G401 (cell line): ENCODE results near the gene CDK19. TPM values are rescaled to one million over a fixed set of nuclear protein-coding genes. Genes with fewer than 3 reads are reported as not detected.

ENCODE experiments used
- DNase-seq: peaks from one replicate; pipeline ENCODE4 v3.0.0-alpha.2; 2015; ENCODE audit warnings: low spot score
- in situ Hi-C: cut with HindIII; loops from 2 replicates; pipeline ENCODE4 v1.10.0; 2016; ENCODE audit warnings: low sequenced_read_pairs, mixed read lengths
- total RNA-seq: library from RNA; depleted of rRNA; stranded (reverse); fragments of >200 nt; shearing (Covaris generic); gene quantifications from 2 replicates; pipeline ENCODE4 v1.2.3, GENCODE V29; 2014

CDK19 gene
- total RNA-seq, 1 experiment from 2014 or later, result 17.2 TPM

DNA sequence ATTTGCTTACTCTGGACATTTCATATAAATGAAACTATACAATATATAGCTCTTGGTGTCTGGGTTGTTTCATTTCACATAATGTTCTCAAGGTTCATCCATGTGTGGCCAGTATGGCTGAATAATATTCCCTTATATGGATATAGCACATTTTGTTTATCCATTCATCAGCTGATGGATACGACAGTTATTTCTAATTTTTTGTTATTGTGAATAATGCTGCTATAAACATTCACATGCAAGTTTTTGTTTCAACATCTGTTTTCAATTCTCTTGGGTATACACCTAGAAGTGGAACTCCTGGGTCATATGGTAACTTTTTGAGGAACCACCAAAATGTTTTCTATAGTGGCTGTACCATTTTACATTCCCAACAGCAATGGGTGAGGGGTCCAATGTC is 101.1 kb downstream of the CDK19 start:
- no peak for DNase-seq
- in situ Hi-C loops, result no loop called here

DNA sequence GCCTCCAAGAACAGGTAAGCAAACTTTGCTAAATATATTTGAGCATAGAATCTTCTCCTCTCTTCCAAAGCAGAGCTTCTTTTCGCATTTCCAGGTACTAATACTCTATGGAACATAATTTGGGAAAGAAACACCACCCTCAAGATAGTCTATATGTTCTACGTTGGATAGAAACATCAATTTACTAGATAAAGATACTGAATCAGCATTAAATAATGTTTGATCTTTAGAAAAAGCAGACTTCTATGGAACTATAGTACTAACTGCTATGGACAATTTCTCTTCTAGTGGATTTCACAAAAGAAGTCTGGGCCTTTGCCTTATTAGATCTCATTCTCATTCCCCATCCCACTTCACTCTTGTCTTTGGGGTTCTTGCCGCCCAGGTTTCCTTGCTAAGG is 103.0 kb downstream of the CDK19 start:
- in situ Hi-C loops, result no loop called here
- no peak for DNase-seq

DNA sequence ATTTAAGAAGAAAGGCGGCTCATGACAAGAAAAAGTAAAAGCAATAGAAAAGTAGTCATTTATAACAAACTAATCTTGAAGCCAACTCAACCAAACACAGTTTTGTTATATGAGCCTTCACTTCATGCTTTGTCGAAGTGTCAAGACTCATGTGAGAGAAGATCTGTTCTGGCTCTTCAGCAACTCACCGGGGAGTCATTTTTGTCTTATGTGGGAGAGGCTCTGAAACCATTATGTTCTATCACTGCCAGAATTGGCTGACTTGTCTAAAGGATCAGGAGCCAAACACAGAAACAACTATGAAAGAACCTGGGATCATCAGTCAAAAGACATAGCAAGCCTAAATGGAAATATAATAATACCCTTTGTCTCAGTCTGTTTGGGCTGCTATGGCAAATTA is 105.2 kb downstream of the CDK19 start:
- in situ Hi-C loops, result no loop called here

DNA sequence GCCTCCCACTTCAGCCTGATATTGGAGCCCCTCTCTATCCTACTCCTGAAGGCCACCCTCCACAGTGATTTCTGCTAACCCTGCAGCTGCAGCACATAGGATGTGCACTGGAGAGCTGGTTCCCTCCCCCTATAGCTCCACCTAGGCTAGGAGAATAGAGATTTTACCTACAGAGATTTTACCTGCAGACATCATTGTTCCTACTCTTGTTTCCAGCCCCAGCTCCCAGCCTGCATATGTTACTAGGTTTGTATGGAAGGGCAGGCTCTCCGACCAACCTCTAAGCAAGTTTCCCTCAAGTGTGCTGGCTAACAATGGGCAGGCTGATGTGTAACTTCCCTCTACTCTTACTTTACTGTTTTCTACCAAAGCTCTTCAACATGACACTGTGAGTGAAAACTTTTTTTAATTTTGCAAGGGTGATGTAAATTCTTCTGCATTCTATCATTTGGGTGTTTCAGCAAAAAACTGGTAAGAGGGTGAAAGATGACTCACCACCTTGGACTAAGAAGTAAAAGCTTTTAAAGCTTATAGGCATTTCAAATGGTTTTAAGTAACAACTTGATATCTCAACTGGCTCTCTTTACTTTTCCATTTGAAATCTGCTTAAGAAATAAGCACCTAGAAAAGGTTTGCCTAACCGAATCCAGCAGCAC is 106.8 kb downstream of the CDK19 start:
- no peak for DNase-seq
- in situ Hi-C loops, result no loop called here

More for the DNA sequence above, 105.2 kb downstream of the CDK19 start:
- DNase-seq, result no peak

DNA sequence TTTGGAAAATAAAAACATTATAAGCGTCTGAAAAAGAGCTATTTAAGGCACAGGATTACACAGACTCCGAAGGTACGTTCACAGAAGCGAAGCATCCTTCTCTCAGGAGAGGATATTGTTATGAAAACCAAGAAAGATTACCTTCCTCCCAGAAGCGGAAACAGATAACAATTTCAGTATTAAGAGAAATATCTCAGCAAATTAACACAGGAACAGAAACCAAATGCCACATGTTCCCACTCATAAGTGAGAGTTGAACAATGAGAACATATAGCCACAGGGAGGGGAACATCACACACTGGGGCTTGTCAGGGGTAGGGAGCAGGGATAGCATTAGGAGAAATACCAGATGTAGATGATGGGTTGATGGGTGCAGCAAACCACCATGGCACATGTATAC is 109.7 kb downstream of the CDK19 start:
- DNase-seq, result no peak
- in situ Hi-C loops, result no loop called here

DNA sequence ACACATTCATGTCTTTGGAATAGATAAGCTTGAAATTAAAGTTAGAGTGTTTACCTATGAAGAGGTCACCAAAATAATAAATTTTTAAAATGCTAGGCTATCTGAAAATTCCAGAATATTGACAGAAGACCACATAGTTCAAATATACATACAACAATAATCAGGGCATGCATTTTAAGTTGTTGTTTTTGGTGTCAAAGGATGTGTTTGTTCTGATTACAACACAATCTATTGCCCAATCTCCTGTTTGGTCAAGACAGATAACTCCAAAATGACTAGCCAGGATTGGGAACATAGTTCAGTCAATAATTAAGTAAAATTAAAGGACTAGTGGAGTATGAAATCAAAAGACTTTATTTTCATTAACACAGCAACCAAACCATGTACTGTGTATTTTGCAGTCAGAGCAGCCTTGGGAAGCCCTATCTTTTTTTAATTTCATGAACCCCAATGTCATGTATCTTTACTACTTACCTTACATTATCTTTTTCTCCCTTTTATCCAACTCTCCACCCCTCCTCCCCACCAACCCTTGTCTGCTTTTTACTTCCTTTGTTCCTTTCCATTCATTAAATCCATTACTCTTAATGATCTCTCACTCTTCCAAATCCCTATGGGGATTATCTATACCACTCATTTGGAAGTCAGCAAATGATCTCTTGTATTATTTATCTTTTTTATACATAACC is 111.2 kb downstream of the CDK19 start:
- in situ Hi-C loops, result no loop called here
- DNase-seq, result no peak

DNA sequence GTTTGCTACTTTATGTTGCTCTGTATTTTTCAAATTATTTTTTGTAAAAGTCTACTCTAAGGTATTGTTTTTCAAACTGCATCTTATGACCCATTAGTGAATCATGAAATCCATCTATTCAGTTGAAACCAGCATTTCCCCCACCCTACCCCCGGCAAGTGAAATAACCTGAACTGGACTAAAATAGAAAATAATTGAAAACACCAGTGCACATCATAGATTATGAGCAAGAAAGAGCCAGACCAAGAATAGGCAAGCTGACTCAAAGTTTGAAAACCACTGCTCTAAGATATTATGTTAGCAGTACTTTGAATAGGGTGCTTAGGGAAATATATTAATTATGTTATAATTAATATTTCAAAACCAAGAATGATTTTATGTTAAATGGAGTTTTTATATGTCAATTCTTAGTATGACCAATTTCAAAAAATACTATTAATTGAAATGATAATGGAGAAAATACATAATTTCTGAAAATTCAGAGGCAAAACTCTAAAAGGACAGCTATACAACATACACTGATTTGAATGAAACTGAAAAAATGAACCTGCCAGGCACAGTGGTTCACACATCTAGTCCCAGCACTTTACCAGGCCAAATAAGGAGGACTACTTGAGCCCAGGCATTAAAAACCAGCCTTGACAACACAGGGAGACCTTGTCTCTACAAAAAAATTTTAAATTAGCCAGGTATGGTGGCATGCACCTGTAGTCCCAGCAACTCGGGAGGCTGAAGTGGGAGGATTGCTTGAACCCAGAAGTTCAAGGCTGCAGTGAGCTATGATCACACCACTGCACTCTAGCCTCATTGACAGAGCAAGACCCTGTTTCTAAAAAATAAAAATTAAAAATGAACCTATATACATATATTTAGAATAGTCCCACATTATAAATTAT is 112.0 kb downstream of the CDK19 start:
- DNase-seq, result no peak
- in situ Hi-C loops, result no loop called here

DNA sequence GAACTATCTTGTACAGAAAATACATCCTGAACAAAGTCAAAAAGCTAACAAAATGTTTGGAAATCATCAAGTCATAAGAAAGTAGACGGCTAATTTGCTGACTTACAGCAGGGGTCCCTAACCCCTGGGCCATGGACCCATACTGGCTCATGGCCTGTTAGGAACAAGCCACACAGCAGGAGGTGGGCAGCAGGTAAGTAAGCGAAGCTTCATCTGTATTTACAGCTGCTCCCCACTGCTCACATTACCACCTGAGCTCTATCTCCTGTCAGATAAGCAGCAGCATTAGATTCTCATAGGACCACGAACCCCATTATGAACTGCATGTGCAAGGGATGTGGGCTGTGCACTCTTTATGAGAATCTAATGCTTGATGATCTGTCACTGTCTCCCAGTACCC is 115.5 kb downstream of the CDK19 start:
- DNase-seq, result no peak
- in situ Hi-C loops, result no loop called here

DNA sequence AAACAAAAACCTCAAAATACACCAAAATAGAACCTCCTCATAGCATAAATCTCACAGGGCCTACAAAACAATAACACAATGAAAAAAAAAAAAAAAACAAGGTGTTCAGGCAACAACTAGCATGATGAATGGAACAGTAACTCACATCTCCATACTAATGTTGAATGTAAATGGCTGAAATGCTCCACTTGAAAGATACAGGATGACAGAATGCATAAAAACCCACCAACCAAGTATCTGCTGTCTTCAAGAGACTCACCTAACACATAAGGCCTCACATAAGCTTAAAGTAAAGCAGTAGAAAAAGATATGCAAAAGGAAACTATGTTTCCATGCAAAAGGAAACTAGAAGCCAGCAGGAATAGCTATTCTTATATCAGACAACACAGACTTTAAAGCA is 121.3 kb downstream of the CDK19 start:
- in situ Hi-C loops, result no loop called here
- no peak for DNase-seq

DNA sequence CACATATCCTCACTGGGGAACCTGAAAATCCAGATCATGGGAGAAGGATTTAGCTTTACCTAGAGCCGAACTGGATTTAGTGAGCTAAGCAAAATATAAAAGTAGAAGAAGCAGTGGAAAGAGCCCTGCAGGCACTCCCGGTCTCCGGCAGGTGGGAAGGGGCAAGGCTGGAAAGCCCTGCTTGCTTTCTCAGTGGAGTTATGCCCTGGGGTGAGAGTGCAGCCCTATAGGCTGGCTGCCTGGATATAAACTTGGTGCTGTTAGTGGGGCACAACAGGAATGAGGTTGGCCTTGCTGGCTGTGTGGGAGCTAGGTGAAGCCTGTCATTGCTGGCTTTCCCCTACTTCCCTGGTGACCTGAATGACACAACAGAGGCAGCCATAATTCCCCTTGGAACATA is 122.0 kb downstream of the CDK19 start:
- in situ Hi-C loops, result no loop called here
- no peak for DNase-seq

DNA sequence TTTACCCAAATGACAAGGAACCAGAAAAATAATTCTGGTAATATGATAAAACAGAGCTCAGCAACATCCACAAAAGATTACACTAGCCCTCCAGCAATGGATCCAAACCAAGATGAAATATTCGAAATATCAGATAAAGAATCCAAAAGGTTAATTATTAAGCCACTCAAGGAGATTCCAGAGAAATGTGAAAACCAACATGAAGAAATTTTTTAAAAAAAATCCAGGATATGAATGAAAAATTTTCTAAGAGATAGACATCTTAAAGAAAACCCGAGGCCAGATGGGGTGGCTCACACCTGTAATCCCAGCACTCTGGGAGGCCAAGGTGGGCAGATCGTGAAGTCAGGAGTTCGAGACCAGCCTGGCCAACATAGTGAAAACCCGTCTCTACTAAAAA is 124.4 kb downstream of the CDK19 start:
- in situ Hi-C loops, result no loop called here
- DNase-seq, result no peak

DNA sequence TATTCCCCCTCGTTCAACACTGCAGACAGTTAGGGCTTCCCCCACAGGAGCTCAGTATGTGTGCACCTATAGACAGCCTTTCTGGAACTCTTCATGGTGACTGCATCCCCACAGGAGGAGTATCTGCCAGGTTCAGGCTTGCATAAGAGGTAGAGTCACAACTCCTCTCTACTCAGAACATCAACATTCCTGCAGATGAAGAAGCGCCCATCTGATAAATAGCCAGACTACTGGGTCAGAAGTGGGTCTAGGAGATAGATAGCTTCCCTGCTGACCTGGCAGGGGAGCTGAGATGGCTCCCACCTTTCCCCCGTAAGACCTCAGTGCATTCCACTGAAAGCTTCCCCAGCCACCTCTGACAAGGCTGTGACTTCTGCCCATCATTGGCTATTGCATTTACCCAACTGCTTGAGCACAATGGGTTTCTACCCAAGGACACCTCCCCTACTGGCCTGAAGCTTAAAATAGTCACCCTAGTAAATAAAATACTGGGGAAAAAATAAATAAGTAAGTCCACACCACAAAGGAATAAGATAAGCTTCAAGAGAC is 125.1 kb downstream of the CDK19 start:
- in situ Hi-C loops, result no loop called here

DNA sequence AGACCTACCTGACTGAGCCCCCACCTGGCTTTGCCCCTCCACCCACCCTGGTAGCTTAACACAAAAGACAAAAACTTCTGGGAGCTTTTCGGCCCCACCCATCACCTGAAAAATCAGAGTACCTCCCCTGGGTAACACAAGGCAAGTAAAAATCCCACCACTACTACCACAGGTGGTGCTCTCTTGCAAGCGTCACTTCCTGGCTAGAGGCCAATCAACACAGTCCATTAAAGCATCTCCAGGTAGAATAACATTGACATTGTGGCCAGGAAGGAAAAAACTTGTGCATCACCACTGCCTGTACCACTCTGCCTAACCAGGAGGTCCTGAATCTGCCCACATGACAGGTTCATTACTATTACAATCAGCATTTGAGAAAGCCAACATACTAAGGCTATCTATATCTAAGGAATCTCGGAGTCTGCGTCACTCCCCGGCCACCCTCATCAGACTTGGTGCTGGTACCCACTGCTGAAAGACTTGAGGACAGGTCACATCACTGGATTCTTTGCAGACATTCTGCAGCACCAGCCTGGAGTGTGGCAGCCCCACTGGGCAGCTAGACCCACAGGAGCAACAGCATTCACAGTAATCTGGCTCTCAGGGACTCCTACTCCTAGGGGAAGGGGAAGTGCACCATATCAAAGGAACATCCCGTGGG is 125.9 kb downstream of the CDK19 start:
- DNase-seq, result peak; percentile 20
- in situ Hi-C loops, result no loop called here

More for the DNA sequence above, 125.1 kb downstream of the CDK19 start:
- DNase-seq, result no peak

DNA sequence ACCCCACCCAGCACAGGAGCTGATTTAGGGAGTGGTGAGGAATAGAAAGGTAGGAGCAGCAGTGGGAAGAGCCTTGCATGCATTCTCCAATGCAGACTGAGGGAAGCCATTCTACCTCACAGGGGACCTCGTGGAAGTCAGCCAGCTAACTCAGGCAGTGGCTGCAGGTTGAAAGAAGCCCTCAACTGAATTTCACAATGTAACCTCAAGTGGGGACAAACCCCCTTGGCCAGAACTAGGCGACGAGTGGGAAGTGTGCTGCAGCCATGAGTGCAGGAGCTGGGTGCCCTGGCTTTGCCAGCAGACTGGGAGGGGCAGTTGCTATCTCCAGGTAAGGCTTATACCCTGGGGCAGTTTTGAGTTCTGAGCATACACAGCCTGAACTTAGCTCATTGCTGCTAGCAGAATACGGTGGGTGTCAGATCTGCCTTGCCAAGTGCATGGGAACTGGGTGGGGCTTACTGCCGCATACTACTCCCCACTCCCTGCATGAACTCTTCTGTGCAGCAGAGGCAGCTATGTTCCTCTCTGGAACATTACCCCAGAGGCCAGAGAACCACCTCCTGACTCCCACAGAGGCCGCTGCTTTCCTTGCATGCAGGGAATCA is 126.5 kb downstream of the CDK19 start:
- DNase-seq, result no peak
- in situ Hi-C loops, result no loop called here

DNA sequence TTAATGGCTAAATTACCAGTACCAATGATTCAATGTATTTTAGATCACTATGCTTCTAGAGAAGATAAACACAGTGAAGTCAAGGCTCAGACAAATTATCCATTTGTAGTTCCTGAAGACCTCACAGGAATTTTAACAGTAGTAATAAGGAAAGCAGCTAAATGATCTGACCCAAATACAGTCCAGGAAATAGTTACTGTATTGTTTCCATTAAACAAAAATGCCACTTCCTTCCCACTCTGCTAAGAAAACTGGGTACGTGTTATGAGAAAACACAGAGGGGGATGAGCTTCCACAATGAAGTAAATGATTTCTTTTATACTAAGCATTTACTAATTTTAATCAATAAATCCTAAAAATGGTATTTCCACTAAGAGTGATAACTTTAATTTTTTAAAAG is 127.9 kb downstream of the CDK19 start:
- in situ Hi-C loops, result no loop called here
- no peak for DNase-seq

DNA sequence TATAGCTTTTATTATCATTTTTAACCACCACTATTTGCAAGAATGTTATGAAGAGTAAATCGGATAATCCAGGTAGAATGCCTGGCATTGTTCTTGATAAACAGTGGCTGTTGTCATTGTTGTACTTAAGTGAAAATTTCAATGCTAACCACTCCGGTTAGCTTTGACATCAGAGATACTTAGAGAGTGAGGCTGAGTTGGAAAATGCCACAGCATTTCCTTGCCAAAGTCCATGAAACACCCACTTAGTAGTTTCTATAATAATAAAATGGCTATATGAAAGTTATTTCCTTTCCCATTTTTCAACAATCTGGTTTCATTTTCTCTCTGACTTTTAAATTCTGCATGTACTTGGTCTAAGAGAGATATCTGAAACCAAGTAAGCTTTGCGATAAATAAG is 132.0 kb downstream of the CDK19 start:
- no peak for DNase-seq
- in situ Hi-C loops, result no loop called here

DNA sequence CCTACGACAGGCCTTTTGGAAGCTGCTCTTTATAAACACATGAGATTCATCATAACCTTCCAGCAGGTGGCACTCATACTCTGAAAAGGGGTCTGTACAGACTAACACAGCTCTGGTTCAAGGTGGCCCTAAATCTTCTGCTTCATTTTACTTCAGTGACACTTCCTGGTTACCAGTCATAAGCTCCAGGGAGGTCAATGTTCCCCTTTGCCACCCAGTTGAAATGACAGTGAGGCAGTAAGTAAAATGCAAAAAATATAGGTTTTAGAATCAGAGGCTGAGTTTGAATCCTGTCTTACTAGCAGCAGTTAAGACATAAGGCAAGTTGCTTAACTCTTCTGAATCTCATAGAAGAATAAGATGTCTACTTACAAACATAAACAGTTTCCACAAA is 132.8 kb downstream of the CDK19 start:
- in situ Hi-C loops, result no loop called here
- DNase-seq, result peak; percentile 89

DNA sequence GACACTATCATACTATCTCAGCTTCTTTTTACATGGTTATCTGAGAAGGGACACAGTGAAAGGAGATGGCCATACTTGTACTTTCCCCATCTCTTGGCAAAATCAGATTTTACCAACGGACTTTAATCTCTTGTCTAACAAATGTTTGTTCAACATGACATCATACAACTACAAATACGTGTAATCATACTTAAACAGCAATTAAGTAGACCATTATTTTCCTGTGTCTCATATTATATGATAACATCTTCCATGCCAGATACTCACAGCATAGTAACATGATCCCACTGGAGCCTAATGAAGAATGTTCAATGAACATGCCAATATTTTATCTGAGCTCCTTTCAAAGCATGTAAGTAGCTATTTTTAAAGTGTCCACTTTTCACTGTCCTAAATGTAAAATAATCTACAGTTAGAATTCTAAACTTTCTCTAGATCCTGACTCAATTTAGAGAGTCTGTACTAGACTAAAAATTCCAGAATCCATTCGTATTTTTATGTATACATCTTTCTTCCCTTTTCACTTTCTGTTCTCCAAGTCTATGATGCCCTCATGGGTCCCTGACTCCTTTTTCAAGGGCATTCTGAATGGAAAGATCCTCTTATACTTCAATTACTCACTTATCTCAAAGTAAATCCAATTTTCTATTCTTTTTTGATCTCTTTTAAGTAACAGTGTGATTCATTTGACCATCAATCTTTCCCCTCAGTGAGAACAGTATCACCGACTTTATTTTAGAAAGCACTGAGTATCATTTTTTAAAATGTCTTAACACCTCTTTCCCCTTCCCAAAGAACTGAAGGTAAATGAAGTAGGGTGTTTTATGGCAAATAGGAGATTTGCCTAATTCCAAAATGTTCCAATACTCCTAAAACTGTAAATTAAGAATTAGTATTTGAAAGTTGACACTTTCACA is 133.5 kb downstream of the CDK19 start:
- no peak for DNase-seq
- in situ Hi-C loops, result no loop called here
